HL-60 (cell line): ENCODE measurements around the gene PFN4.

Source experiments
- GABPA ChIP-seq: IDR thresholded peaks from 2 replicates; pipeline ENCODE4 v1.6.1; 2012; ENCODE audit warnings: low read depth
- POLR2AphosphoS5 ChIP-seq: IDR thresholded peaks from 2 replicates; pipeline ENCODE4 v1.6.1; 2012; ENCODE audit warnings: low read depth
- REST ChIP-seq: IDR thresholded peaks from 2 replicates; pipeline ENCODE4 v1.6.1; 2012; ENCODE audit warnings: low read depth; ENCODE audit not compliant: insufficient replicate concordance
- TF ChIP-seq, protein P1 (sequence below): IDR thresholded peaks from one replicate; pipeline ENCODE4 v1.5.1; 2011; ENCODE audit warnings: low read length, control low read depth, inconsistent platforms; ENCODE audit not compliant: insufficient read depth

GRCh38 chr2:24075915-24076848 is 47.0 kb downstream of the PFN4 start, which contains the start of gene SF3B6:
- TF ChIP-seq, protein P1, sequence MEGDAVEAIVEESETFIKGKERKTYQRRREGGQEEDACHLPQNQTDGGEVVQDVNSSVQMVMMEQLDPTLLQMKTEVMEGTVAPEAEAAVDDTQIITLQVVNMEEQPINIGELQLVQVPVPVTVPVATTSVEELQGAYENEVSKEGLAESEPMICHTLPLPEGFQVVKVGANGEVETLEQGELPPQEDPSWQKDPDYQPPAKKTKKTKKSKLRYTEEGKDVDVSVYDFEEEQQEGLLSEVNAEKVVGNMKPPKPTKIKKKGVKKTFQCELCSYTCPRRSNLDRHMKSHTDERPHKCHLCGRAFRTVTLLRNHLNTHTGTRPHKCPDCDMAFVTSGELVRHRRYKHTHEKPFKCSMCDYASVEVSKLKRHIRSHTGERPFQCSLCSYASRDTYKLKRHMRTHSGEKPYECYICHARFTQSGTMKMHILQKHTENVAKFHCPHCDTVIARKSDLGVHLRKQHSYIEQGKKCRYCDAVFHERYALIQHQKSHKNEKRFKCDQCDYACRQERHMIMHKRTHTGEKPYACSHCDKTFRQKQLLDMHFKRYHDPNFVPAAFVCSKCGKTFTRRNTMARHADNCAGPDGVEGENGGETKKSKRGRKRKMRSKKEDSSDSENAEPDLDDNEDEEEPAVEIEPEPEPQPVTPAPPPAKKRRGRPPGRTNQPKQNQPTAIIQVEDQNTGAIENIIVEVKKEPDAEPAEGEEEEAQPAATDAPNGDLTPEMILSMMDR: no peak
- TF ChIP-seq POLR2AphosphoS5 (peak; percentile 88), REST (peak; percentile 67), GABPA (peak; percentile 99)
